DND-41 (cell line): ENCODE results near the gene GAS7.

Source experiments
- ATAC-seq: fragments of 200-7000 bp; cut with Tn5 transposase; 3 replicates; pipeline ENCODE4 v1.9.1; 2021; ENCODE audit warnings: low read depth; ENCODE audit not compliant: insufficient read depth
- DNase-seq: peaks from one replicate; pipeline ENCODE4 v3.0.0-alpha.2; 2020
- H2AFZ ChIP-seq: 2 replicates; pipeline ENCODE4 v1.6.0; 2012; ENCODE audit warnings: low read depth, low read length
- H3K27ac ChIP-seq: 2 replicates; pipeline ENCODE4 v1.5.1; 2012; ENCODE audit warnings: low read length, inconsistent platforms
- H3K27me3 ChIP-seq: fragments of 200-600 bp; sonication (generic); 2 replicates; pipeline ENCODE4 v1.6.0; 2012; ENCODE audit warnings: low read length, mild to moderate bottlenecking, inconsistent platforms; ENCODE audit not compliant: insufficient read depth, poor library complexity
- H3K36me3 ChIP-seq: 2 replicates; pipeline ENCODE4 v1.5.1; 2012; ENCODE audit warnings: low read length, inconsistent platforms; ENCODE audit not compliant: insufficient read depth
- H3K4me1 ChIP-seq: 2 replicates; pipeline ENCODE4 v1.5.1; 2012; ENCODE audit warnings: mild to moderate bottlenecking, low read length; ENCODE audit not compliant: insufficient read depth
- H3K4me2 ChIP-seq: 2 replicates; pipeline ENCODE4 v1.6.0; 2012; ENCODE audit warnings: mild to moderate bottlenecking, moderate library complexity, low read length, inconsistent platforms; ENCODE audit not compliant: insufficient read depth
- H3K4me3 ChIP-seq, 2 experiments: fragments of 200-600 bp in 1 of 2; shearing (Covaris generic) in 1 of 2; 2 replicates each; pipeline ENCODE4 v1.5.1; 2012 to 2016; ENCODE audit warnings: inconsistent platforms in 2 of 2, low read length in 2 of 2, mild to moderate bottlenecking in 2 of 2, low read depth in 1 of 2, moderate library complexity in 1 of 2
- H3K79me2 ChIP-seq: 2 replicates; pipeline ENCODE4 v1.6.0; 2012; ENCODE audit warnings: low read length, inconsistent platforms; ENCODE audit not compliant: insufficient read depth
- H3K9ac ChIP-seq: 2 replicates; pipeline ENCODE4 v1.6.0; 2012; ENCODE audit warnings: low read depth, mild to moderate bottlenecking, inconsistent platforms, low read length, moderate library complexity
- H3K9me3 ChIP-seq: 2 replicates; pipeline ENCODE4 v1.5.1; 2012; ENCODE audit warnings: low read length, moderate library complexity, mild to moderate bottlenecking, inconsistent platforms; ENCODE audit not compliant: insufficient read depth, severe bottlenecking
- H4K20me1 ChIP-seq: 2 replicates; pipeline ENCODE4 v1.6.0; 2012; ENCODE audit warnings: low read length; ENCODE audit not compliant: insufficient read depth
- EZH2 ChIP-seq: IDR thresholded peaks from 3 replicates; pipeline ENCODE4 v1.6.1; 2012; ENCODE audit warnings: borderline replicate concordance, low read depth, mild to moderate bottlenecking, moderate library complexity, low read length, inconsistent platforms; ENCODE audit not compliant: severe bottlenecking
- TF ChIP-seq, protein P1 (sequence below): IDR thresholded peaks from 2 replicates; pipeline ENCODE4 v1.5.1; 2012; ENCODE audit warnings: borderline replicate concordance, low read length, moderate library complexity, mild to moderate bottlenecking; ENCODE audit not compliant: poor library complexity, severe bottlenecking; ENCODE audit errors: extremely low read depth

GAS7 gene

GRCh38 chr17:10229181-10229580 is 30.8 kb upstream of the GAS7 start:
- H3K36me3 ChIP-seq, result no peaks in the 10 kb centered on the region
- H3K79me2 ChIP-seq, result no peaks in the 10 kb centered on the region
- DNase-seq (no peak), ATAC-seq (no peak)
- no peaks in the 10 kb centered on the region for H4K20me1 ChIP-seq
- H3K27me3 ChIP-seq, result no peaks in the 10 kb centered on the region
- H3K27ac ChIP-seq, result no peak overlapping the region
- H3K4me2 ChIP-seq, result no peak overlapping the region
- H3K9ac ChIP-seq, result no peak overlapping the region
- H3K4me3 ChIP-seq, result no peak overlapping the region
- TF ChIP-seq EZH2, result no peak
- TF ChIP-seq, protein P1, sequence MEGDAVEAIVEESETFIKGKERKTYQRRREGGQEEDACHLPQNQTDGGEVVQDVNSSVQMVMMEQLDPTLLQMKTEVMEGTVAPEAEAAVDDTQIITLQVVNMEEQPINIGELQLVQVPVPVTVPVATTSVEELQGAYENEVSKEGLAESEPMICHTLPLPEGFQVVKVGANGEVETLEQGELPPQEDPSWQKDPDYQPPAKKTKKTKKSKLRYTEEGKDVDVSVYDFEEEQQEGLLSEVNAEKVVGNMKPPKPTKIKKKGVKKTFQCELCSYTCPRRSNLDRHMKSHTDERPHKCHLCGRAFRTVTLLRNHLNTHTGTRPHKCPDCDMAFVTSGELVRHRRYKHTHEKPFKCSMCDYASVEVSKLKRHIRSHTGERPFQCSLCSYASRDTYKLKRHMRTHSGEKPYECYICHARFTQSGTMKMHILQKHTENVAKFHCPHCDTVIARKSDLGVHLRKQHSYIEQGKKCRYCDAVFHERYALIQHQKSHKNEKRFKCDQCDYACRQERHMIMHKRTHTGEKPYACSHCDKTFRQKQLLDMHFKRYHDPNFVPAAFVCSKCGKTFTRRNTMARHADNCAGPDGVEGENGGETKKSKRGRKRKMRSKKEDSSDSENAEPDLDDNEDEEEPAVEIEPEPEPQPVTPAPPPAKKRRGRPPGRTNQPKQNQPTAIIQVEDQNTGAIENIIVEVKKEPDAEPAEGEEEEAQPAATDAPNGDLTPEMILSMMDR, result no peak
- no peak overlapping the region for H2AFZ ChIP-seq
- H3K4me1 ChIP-seq, result peaks cover 19% of the 10 kb centered on the region
- no peaks in the 10 kb centered on the region for H3K9me3 ChIP-seq

GRCh38 chr17:10226930-10227695 is 28.7 kb upstream of the GAS7 start:
- Histone ChIP-seq H3K9ac (no peak overlapping the region), H3K27ac (peak overlapping the region; percentile 3; the same call in 1 of the 2 replicates), H2AFZ (no peak overlapping the region), H3K4me1 (peaks cover 19% of the 10 kb centered on the region), H3K4me2 (no peak overlapping the region), H3K27me3 (no peaks in the 10 kb centered on the region), H3K4me3 (no peak overlapping the region), H3K79me2 (no peaks in the 10 kb centered on the region), H4K20me1 (no peaks in the 10 kb centered on the region), H3K36me3 (no peaks in the 10 kb centered on the region), H3K9me3 (peaks cover 5% of the 10 kb centered on the region)
- ATAC-seq (peak; percentile 96), DNase-seq (peak; percentile 74)
- TF ChIP-seq, protein P1, result peak; percentile 97
- no peak for TF ChIP-seq EZH2

DNA sequence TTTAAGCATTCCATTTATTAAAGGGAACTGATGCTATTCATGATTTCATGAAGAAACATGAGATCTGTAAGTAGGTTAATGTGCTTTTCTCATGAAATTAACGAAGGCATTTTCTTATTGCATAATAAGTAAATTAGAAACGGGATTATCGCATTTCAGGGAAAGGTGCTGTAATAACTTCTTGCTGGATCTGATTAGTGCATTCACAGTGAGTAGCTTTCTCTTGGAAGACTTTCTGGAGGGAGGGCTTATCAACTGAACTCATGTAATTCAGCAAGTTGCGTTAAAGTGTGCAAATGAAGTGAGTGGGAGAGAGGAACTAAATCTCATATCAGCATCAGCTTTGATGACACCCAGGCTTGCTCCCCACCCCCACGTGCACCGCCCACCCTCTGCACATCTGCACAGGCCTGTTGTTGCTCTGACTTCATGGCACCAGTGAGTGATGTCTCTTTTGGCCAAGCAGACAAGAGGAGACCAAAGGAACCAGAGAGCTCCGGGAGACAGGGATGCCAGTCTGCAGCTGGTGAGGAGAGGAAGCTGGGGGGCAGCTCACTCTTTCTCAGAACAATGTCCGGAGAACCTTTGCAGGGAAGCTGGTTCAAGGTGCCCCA is 26.3 kb upstream of the GAS7 start:
- no peaks in the 10 kb centered on the region for H3K27me3 ChIP-seq
- H3K4me1 ChIP-seq, result peaks cover 19% of the 10 kb centered on the region
- H3K4me2 ChIP-seq, result no peak overlapping the region
- no peak overlapping the region for H3K4me3 ChIP-seq
- H3K9ac ChIP-seq, result no peak overlapping the region
- TF ChIP-seq, protein P1, result no peak
- TF ChIP-seq EZH2, result no peak
- ATAC-seq (peak; percentile 65), DNase-seq (peak; percentile 56)
- H2AFZ ChIP-seq, result no peak overlapping the region
- no peaks in the 10 kb centered on the region for H3K79me2 ChIP-seq
- H3K27ac ChIP-seq, result no peak overlapping the region
- H3K36me3 ChIP-seq, result no peaks in the 10 kb centered on the region
- H3K9me3 ChIP-seq, result peaks cover 5% of the 10 kb centered on the region
- H4K20me1 ChIP-seq, result no peaks in the 10 kb centered on the region
